Lower lobe of right lung (tissue), 2 donors: ENCODE results near the gene ATP8B1. TPM values are rescaled to one million over a fixed set of nuclear protein-coding genes. Genes with fewer than 3 reads are reported as not detected.
A peak's percentile ranks its signal among the peaks of the same experiment; 100 is the strongest.

Experiments used
- ATAC-seq, 2 donors: fragments of 200-7000 bp; cut with Tn5 transposase; one replicate each; pipeline ENCODE4 v1.9.1; 2020 to 2022; ENCODE audit warnings: mild to moderate bottlenecking in 2 of 2, moderate library complexity in 2 of 2
- DNase-seq: peaks from one replicate; pipeline ENCODE4 v3.0.0-alpha.2; 2020
- H3K27ac ChIP-seq: fragments of 200-600 bp; one replicate; pipeline ENCODE4 v1.8.0; 2022
- H3K27me3 ChIP-seq: fragments of 200-600 bp; one replicate; pipeline ENCODE4 v1.8.0; 2022; ENCODE audit warnings: low read depth
- H3K36me3 ChIP-seq: fragments of 200-600 bp; one replicate; pipeline ENCODE4 v1.8.0; 2022; ENCODE audit warnings: mild to moderate bottlenecking
- H3K4me1 ChIP-seq: fragments of 200-600 bp; one replicate; pipeline ENCODE4 v1.8.0; 2022
- H3K4me3 ChIP-seq: fragments of 200-600 bp; one replicate; pipeline ENCODE4 v1.8.0; 2022; ENCODE audit warnings: mild to moderate bottlenecking
- H3K9me3 ChIP-seq: fragments of 200-600 bp; one replicate; pipeline ENCODE4 v1.8.0; 2022
- intact Hi-C: fragments of 100-400 bp; cut with DNase I; formaldehyde crosslinking; loops from one replicate; pipeline ENCODE4 v1.11.0; 2022
- total RNA-seq: library from RNA; stranded (reverse); fragmentation: NEBNext Ultra II Directional; extraction: Animal tissue kit (Norgen Biotek cat#: 25700); gene quantifications from one replicate; pipeline ENCODE4 v1.2.1, GENCODE V29; 2021
- TF ChIP-seq, protein P1 (sequence below): fragments of 200-600 bp; IDR thresholded peaks from one replicate; pipeline ENCODE4 v1.8.0; 2022; ENCODE audit warnings: antibody characterized with exemption, mild to moderate bottlenecking
- donor health status: DM: no; HTN: yes; CAD: no; lungs with severe emphysema.

ATP8B1 gene
- total RNA-seq, 1 donor from 2014 or later, result 27.2 TPM

DNA sequence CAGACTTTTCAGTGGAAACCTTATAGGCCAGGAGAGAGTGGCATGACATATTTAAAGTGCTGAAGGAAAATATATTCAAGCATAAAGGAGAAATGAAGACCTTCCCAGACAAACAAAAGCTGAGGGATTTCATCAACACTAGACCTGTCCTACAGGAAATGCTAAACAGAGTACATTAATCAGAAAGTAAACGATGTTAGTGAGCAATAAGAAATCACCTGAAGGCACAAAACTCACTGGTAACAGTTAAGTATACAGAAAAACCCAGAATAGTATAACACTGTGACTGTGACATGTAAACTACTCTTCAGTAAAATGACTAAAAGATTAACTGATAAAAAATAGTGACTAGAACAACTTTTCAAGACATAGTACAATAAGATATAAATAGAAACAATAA is 87.4 kb downstream of the ATP8B1 start:
- peaks cover 18% of the 10 kb centered on the region for H3K4me1 ChIP-seq
- H3K27me3 ChIP-seq, result no peaks in the 10 kb centered on the region
- H3K9me3 ChIP-seq, result peaks cover 4% of the 10 kb centered on the region
- intact Hi-C loops, result no loop called here
- no peaks in the 10 kb centered on the region for H3K36me3 ChIP-seq
- no peak overlapping the region for H3K4me3 ChIP-seq
- DNase-seq, result no peak
- no peak overlapping the region for H3K27ac ChIP-seq
- no peak for ATAC-seq
- TF ChIP-seq, protein P1, sequence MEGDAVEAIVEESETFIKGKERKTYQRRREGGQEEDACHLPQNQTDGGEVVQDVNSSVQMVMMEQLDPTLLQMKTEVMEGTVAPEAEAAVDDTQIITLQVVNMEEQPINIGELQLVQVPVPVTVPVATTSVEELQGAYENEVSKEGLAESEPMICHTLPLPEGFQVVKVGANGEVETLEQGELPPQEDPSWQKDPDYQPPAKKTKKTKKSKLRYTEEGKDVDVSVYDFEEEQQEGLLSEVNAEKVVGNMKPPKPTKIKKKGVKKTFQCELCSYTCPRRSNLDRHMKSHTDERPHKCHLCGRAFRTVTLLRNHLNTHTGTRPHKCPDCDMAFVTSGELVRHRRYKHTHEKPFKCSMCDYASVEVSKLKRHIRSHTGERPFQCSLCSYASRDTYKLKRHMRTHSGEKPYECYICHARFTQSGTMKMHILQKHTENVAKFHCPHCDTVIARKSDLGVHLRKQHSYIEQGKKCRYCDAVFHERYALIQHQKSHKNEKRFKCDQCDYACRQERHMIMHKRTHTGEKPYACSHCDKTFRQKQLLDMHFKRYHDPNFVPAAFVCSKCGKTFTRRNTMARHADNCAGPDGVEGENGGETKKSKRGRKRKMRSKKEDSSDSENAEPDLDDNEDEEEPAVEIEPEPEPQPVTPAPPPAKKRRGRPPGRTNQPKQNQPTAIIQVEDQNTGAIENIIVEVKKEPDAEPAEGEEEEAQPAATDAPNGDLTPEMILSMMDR, result no peak

DNA sequence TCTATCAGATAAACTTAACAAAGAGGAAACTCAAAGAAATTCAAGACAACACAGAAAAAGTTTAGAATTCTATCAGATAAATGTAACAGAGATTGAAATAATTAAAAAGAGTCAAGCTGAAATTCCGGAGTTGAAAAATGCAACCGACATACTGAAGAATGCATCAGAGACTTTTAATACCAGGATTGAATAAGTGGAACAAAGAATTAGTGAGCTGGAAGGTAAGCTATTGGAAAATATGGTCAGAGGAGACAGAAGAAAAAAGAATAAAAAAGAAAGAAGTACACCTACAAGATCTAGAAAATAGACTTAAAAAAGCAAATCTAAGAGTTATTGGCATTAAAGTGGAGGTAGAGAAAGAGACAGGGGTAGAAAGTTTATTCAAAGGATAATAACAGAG is 88.0 kb downstream of the ATP8B1 start:
- intact Hi-C loops, result no loop called here
- no peak for ATAC-seq
- no peak overlapping the region for H3K27ac ChIP-seq
- TF ChIP-seq, protein P1, result no peak
- H3K4me1 ChIP-seq, result peaks cover 18% of the 10 kb centered on the region
- no peak for DNase-seq
- H3K27me3 ChIP-seq, result no peaks in the 10 kb centered on the region
- no peaks in the 10 kb centered on the region for H3K36me3 ChIP-seq
- H3K4me3 ChIP-seq, result no peak overlapping the region
- peaks cover 4% of the 10 kb centered on the region for H3K9me3 ChIP-seq

GRCh38 chr18:57710226-57710625 is 92.9 kb downstream of the ATP8B1 start:
- Histone ChIP-seq H3K9me3 (no peaks in the 10 kb centered on the region), H3K36me3 (no peaks in the 10 kb centered on the region), H3K27ac (no peak overlapping the region), H3K4me3 (no peak overlapping the region), H3K27me3 (no peaks in the 10 kb centered on the region), H3K4me1 (peaks cover 29% of the 10 kb centered on the region)
- ATAC-seq (no peak), DNase-seq (no peak)
- intact Hi-C loops, result no loop called here
- TF ChIP-seq, protein P1, result no peak

DNA sequence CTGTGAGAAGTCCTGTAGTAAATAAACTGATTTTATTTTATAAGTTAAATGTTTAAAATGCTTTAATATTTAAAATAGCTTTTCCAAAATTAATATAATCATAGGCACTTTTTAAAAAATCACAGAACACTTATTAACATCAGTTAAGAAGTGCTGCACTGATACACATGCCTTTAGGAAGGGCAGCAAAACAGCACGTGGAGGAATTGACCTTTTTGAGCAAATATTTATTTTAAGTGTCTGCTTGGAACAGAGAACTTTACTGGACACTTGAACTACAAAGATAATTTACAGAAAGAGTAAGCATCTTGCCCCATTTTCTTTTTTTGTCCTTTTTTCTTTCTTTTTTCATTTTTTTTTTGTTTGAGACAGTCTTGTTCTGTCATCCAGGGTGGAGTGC is 93.8 kb downstream of the ATP8B1 start:
- DNase-seq, result no peak
- ATAC-seq, result no peak
- H3K27me3 ChIP-seq, result no peaks in the 10 kb centered on the region
- TF ChIP-seq, protein P1, result no peak
- H3K4me1 ChIP-seq, result peaks cover 29% of the 10 kb centered on the region
- no peaks in the 10 kb centered on the region for H3K36me3 ChIP-seq
- H3K27ac ChIP-seq, result no peak overlapping the region
- intact Hi-C loops, result no loop called here
- H3K9me3 ChIP-seq, result no peaks in the 10 kb centered on the region
- no peak overlapping the region for H3K4me3 ChIP-seq

GRCh38 chr18:57708288-57708687 is 94.8 kb downstream of the ATP8B1 start:
- Histone ChIP-seq H3K9me3 (no peaks in the 10 kb centered on the region), H3K36me3 (peaks cover 4% of the 10 kb centered on the region), H3K27ac (no peak overlapping the region), H3K27me3 (no peaks in the 10 kb centered on the region), H3K4me3 (no peak overlapping the region), H3K4me1 (peaks cover 29% of the 10 kb centered on the region)
- ATAC-seq, result peak; percentile 62 to 91
- DNase-seq, result no peak
- TF ChIP-seq, protein P1, result no peak
- intact Hi-C loops, result no loop called here
